AG20443 (cell line): ENCODE data around the gene TNN.
A peak's percentile ranks its signal among the peaks of the same experiment; 100 is the strongest.

ENCODE experiments used
- DNase-seq: peaks from one replicate; pipeline ENCODE4 v3.0.0; 2012; ENCODE audit warnings: low spot score, mixed read lengths

The TNN gene

DNA sequence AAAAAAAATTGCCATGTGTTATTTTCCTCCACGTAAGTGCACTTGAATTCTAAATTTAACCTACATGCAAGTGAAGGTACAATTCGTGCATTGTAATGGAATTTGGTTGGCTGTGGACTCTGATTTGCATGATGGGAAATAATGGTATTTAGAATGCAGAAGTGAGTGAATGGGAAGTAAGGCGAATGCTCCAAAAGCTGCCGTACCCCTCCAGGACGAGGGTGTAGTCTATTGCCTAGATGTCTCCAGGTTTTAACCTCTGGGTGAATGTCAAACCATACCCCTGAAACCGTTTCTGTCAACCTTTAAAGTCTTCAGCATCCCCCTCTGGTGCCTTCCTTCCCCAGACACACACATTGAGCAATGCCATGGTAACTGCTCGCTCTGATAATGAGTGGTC lies 80.4 kb downstream of the TNN start:
- DNase-seq: no peak

DNA sequence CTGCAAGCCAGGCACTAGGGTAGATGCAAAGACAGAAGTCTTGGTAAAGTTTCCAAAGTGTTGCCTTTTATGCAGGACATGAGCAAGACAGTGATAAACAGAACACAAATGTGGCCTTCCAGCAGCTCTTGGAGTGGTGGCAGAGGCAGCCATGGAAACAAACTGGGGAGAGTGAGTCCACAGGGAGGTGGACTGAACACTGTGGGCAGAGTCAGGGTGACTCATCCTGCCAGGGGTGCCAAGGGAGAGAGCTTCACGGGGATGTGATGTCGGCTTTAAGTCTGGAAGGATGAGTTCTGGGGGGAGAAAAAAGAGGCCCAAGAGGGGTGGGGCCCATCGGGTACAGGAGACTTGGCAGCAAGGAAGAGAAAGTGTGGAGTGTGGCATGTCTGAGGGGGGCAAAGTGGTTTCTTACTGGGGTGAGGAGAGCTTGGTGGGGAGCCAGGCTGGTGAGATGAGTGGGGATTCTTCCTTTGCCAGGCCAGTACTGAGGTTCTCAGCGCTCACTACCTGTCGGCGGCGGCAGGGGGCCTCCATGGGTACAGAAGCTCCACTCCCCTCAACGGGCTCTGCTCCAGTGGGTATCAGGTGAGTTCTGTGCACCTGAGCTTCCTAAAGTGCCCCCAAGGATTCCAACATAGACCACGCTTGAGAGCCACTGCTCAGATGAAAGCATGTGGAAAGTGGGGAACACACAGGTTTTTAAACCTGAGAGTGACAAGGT lies 83.1 kb downstream of the TNN start:
- DNase-seq: peak; percentile 72

DNA sequence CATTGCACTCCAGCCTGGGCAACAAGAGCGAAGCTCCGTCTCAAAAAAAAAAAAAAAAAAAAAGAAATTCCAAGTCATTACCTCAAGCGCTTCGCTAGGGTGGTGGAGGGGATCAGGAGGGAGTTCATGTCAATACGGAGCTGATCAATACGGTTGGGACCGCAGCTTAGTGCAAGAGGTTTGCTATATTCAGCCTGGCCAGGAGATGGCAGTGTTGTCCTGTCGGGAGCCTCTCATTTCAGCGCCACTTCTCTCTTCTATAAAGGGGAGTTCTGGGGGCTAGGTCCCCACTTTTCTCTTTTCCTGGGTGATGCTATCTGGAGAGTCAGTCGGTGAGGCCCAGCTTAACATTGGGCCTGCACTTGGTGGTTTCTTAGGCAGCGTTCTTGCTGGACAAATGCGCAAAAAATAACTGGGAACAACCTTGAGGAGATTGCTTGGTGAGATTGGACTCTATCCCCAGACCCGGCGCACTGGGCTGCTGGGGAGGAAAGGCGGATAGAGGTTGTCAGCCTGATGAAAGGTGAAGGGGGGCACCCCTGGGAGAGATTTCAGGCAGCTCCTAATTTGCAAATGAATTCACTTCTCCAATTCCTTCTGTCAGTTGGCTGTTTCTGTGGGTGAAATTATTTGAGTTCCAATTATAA lies 84.5 kb downstream of the TNN start:
- peak; percentile 76 for DNase-seq

DNA sequence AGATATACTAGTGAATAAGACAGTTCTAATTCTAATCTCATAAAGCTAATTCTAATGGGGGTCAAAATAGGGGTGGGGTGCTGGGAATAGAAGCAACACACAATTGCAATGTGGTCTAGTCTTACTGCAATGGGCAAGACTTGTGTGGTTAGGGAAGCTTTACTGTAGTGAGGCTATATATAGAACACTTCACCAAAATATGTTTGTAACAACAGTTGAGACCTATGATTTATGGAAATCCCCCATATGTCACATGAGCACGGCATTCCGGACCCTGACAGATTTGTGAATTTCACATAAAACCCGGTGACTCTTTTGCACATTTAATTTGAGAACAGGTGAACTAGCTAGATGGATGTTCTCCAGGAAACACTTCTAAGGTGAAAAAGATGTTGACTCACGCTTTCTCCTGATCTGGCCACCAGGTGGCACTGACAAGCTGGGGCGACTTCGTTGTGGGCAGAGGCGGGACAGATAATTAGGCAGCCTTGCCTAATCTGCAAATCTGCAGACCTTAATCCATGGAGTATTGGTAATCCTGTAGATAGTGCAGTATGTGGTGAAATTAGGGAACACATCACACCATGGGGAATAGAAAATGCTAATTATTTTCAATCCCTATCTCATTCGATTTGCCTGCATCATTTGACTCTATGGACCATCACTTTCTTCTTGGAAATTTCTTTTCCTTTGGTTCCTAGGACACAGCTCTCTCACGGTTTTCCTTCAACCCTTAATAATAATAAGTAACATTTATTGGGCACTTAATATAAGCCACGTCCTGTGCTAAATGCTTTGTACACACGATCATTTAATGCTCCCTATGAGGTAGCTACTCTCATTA lies 87.2 kb downstream of the TNN start:
- peak; percentile 77 for DNase-seq

DNA sequence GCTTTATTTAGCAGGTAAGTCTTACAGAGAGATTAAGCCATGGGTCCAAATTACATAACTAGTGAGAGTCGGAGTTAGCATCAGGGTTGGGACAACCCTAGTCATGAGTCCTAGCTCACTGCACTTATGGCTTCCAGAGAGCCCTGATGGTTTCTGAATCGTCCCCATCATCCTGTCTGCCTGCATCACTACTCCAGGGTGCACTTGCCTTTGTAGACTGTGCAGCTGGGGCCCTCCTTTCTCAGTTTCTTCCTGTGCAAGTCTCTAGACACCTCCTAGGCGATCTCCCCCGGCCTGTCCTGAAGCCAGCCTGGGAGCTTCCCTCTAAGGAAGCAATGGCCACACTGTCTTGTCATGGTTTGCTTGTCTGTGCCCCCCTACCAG lies 87.8 kb downstream of the TNN start:
- DNase-seq: no peak

DNA sequence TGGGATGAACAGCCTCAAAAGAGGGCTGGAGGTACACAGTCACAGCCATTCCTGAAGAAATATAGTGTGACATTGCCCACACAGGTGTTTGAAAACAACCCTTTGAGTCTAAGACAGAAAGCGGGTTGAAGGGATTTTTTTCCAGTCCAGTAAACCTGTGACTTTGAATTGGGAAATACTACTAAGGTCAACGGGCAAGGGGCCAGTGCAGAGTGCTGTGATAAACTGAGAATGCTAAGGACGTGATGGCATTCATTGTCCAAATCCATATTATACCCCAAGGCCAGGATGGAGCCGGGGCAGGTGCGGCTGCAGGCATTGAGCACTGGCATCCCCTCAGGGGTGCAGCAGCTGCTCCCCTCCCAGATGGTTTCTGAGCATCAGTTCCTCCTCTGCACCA lies 88.3 kb downstream of the TNN start:
- DNase-seq: no peak

DNA sequence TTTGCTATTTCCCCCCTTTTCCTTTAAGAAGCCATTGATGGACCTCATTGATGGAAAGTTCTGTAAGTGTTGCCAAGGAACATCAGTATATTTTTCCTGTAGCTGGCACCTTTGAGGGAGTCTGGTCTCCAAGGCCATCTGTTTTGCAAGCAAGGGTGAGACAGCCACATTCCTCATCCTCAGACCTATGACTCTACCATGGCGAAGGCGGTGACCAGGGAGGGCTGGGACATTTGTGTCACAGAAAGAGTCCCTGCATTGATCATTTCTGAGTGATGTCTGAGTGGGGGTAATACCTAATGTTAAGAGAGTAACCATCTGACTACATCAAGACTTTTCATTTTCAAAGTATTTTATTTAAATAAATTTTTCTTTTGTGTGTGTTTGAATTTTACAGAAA lies 89.6 kb downstream of the TNN start:
- no peak for DNase-seq

DNA sequence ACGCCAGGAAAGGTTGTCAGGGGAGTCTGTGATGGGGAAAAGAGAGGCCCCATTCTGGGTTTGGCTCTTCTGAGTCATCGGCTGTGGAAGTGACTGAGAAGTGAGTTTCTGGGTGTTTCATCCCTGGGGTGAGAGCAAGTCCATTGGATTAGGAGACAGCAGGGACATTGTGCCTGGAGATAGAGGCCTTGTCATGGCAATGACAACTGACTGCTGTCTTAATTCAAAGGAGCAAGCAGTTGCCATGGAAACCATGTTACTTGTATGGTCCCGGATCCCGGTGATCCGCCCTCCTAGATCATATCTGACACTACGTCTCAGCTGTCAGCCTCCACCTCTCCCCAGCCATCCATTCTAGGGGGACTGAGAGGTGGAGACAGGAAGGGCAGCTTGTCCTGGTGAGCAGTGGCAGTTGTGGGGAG lies 90.5 kb downstream of the TNN start:
- DNase-seq: no peak

DNA sequence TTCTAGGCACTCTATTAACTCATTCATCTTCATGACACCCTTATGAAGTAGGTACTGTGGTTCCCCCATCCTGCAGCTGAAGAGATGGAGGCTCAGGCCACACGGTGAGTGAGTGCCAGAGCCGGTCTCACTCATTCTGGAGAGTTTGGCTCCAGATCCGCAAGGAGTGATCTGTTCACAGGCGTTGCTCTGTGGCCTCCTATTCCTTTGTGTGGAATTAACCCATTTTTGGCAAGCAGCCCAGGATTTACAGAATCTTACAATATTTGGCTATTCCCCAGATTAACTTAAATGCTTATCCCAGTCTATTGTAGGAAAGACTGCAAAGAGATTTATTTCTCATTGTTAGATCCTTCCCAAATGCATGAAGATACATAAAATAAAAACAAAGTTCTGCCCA lies 95.3 kb downstream of the TNN start:
- DNase-seq: no peak

DNA sequence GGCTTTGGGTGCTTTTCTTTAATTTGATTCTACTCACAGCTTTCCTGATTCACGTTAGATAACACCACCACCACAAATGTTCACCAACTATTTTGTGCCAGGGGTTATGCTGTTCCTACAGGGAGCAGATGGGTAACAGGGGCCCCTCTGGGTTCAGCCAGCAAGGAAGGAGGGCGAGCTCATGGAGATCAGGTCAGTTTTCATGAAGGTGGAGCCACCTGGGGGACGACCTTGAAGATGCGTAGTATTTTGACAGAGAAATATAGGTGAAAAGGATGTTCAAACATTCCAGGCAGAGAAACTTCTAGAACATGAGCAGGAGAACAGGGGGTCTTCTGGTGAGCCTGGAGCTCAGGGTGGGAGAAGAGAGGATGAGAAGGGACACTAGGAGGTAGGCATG lies 96.1 kb downstream of the TNN start:
- DNase-seq: no peak

GRCh38 chr1:175164751-175165150 lies 97.1 kb downstream of the TNN start:
- no peak for DNase-seq

DNA sequence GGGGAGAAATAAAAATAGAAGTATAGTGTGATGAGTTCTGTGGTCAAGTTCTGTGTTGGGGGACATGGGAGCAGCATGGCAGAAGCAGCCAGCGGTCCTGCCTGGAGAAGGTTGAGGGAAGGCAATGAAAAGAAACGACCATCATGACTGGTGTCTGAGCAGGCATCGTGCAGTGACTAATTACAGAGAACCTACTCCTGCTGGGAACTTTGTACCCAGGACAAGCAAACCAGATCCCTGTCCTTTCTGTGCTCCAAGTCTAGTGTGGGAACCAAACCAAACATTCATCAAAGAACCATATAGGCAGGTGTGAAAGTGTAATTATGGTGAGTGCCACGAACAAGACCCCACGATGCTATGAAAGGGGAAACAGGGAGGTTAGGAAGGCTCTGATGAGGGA lies 99.1 kb downstream of the TNN start:
- DNase-seq: no peak

GRCh38 chr1:175167861-175168260 lies 100.2 kb downstream of the TNN start:
- DNase-seq: no peak

DNA sequence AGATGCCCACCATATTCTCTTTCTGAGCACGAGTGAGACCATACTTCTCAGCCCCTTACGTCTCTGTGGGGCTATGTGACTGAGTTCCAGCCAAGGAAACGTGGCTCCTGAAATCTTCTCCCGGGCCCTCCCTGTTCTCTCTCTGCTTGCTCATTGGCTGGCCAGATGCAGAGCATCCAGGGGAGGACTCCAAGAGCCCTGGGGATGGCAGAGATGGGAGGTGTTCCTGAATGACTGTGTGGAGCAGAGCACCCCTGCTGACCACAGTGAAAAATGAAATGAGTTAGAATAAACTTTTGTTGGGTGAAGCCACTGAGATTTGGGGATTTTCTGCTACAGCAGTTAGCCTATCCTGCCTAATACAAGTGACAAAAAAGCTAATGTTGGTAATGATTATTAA lies 101.1 kb downstream of the TNN start:
- DNase-seq: no peak

GRCh38 chr1:175169286-175170018 lies 101.8 kb downstream of the TNN start:
- no peak for DNase-seq

DNA sequence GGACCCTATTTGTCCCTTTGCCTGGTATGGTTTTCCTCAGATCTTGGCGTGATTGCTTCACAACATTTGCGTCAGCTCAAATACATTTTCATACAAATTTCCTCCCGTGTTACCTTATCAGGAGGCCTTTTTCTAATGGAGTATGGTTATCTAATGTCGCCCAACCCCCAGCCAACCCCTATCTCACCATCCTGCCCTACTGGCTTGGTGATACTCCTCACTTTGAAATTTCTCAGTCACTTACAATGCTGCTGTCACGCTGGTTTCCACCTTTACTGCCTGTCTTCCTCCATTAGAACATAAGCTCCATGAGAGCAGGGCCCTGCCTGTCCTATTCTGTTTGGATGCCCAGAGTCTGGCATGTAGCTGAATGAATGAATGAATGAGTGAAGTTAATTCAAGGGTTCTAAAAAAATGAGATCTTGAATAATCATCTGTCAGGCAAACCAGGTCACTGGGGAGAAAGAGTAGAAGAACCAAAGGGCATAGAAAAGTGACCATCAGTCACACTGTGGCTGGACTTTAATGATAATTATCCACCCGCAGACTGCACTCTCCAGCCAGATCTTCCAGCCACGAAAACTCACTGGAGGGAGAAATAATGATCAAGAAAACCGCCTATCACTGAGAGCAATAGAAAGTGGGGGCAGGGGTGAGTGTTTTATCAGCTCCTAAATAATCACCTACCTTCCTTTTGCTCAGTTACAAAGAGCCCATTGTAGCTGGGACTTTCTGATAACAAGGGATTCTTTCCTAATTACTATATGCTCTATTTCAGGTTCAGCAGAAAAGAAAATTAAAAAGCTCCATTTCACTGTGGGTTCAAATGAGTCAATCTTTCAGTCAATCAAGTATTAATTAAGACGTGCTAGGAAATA lies 103.6 kb downstream of the TNN start:
- DNase-seq: no peak

- DNase-seq: no peak
Observed at GRCh38 chr1:175172503-175172902, 104.9 kb downstream of the TNN start.

- DNase-seq: no peak
Observed at GRCh38 chr1:175173531-175173930, 105.9 kb downstream of the TNN start.

DNA sequence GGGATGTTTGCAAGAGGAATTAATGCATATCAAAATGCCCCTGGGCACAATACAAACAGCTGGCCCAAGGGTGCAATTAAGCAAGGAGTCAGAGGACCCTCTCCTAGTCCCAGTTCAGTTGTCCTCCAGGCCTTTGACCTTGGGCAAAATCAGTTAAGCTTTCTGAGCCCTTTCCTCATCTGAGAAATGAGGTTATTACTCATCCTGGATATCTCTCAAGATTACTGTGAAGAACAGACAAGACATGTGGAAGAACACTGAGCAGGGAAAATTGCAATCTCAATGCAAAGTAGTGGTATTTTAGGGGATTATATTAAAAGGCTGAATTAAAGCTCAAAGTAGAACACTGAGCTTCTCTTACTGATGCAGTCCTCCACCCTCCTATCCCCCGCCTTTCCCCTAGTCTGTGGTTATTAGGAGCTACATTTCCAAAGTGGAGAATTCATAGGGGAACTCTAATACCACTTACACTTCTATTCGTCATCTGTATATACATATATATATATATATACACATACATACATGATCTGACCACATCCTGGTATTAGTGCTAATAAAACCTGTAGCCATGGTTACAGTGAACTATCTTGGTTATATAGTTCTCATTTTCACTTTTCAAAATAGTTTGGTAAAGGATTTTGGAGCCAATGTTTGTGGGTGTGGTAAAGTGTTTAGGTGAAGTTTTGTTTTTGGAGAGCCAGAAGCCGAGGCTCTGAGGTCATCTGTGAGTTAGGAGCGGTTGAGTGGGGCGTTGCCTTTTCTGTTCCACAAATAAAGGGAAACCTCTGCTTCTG lies 106.9 kb downstream of the TNN start:
- DNase-seq: no peak

GRCh38 chr1:175176246-175176645 lies 108.6 kb downstream of the TNN start:
- DNase-seq: no peak

DNA sequence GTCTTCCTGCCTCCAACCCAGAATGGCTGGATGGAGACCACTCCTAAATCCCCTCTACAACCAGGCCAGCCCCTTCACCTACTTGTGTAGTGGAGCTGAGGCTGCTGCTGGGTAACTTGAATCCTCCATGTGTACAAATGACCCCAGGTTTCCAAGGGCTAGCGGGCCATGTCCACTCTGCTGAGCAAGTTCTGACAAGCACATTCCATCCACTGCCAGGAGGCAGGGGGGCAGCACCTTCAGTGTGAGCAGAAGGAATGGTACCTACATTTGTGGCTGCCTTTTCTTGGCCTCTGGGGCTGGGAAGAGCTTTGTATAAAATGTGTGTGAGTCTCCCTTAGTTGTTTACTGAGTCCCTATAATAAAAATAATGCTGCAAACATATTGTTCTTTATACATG lies 110.4 kb downstream of the TNN start:
- no peak for DNase-seq
